ENCODE results near the gene DPP6.

- TF ChIP-seq, protein P1, sequence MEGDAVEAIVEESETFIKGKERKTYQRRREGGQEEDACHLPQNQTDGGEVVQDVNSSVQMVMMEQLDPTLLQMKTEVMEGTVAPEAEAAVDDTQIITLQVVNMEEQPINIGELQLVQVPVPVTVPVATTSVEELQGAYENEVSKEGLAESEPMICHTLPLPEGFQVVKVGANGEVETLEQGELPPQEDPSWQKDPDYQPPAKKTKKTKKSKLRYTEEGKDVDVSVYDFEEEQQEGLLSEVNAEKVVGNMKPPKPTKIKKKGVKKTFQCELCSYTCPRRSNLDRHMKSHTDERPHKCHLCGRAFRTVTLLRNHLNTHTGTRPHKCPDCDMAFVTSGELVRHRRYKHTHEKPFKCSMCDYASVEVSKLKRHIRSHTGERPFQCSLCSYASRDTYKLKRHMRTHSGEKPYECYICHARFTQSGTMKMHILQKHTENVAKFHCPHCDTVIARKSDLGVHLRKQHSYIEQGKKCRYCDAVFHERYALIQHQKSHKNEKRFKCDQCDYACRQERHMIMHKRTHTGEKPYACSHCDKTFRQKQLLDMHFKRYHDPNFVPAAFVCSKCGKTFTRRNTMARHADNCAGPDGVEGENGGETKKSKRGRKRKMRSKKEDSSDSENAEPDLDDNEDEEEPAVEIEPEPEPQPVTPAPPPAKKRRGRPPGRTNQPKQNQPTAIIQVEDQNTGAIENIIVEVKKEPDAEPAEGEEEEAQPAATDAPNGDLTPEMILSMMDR (IDR thresholded peaks at IDR 0.05 in 8 of 11, conservative IDR thresholded peaks at IDR 0.05 in 3 of 11), result no peak
- TF ChIP-seq POLR2AphosphoS5 (IDR thresholded peaks at IDR 0.05) (no peak), POLR2A (IDR thresholded peaks at IDR 0.05) (no peak)
These were observed 151.8 kb downstream of the DPP6 start for GRCh38 chr7:154204046-154204445.
